IPS-11a (cell line): ENCODE data around the gene ZNF407.

Source experiments
- H3K4me3 ChIP-seq: one replicate; pipeline ENCODE4 v1.5.1; 2013; ENCODE audit warnings: low read depth, low read length, control low read depth

Gene ZNF407

GRCh38 chr18:74587441-74587840, 10.2 kb upstream of the ZNF407 start:
- no peak overlapping the region for H3K4me3 ChIP-seq

DNA sequence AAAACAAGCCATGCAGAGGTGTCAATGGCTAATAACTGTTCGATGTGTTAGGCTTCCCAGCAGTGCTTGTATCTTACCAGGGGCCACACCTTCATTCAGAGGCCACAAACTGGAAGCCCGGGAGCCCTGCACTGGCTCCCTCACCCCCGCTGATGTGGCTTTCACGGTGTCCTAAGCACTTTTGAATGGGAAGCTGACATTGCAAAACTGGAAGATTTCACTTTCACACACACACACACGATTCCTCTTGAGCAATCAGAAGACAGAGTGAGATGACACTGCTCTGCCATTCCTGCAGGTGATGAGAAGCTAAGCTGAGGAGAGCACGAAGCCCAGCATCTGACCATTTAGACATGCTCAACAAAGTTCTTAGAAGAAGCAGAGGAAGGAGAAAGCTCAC, 8.6 kb upstream of the ZNF407 start:
- no peak overlapping the region for H3K4me3 ChIP-seq

- H3K4me3 ChIP-seq, result no peak overlapping the region
Observed at GRCh38 chr18:74589811-74590210, 7.9 kb upstream of the ZNF407 start.

GRCh38 chr18:74590671-74591070, 7.0 kb upstream of the ZNF407 start:
- H3K4me3 ChIP-seq, result no peak overlapping the region

DNA sequence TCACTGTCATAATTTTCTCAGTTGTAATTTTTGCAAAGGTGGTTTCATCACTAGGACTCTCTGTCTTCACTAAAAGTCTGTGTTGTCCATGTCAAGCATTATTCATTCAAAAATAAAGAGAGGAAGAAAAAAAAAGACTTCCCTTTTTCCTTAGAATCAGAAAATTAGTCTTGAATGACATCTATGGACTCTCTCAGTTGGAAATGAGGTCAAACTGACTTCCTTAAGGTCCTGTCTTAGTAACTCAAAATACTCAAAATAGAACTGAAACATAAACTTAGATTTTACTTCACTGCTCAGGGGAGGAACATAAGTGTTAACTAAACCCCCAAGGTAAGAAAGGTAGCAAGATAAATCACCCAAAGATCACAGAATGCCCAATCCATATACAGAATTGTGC, 2.2 kb upstream of the ZNF407 start:
- H3K4me3 ChIP-seq, result no peak overlapping the region

DNA sequence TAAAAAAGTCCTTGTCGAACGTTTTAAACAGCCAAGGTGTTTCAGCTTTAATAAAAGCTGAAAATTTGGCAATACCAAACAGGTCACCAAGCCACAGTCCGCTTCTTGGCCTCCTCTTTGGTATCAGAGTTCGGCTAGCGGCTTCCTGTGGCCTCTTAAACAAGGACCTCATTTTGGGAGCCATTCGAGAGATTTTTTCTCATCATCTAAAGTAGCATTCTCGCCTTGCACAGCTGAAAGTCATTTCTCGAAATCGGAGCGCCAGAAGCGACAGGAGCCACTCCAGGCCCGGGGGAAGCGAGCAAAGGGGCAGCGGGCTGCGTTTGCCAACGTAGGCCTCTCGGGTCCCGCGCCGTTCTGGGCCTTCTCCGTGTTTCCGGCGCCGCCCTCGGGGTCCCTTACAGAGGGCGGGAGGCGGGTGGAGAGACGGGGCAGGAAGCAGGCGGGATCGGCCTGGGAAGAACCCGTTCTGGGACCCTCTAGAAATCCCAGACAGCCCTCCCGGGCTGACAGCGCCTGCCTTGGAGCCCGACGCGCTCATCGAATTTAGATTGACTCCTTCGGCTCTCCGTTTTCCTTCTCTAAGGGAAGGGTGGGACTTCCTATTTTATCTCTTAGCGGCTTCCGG, 522 bp upstream of the ZNF407 start:
- peak overlapping the region; percentile 86 for H3K4me3 ChIP-seq

GRCh38 chr18:74598350-74599001, 806 bp downstream of the ZNF407 start:
- H3K4me3 ChIP-seq, result peak overlapping the region; percentile 86

DNA sequence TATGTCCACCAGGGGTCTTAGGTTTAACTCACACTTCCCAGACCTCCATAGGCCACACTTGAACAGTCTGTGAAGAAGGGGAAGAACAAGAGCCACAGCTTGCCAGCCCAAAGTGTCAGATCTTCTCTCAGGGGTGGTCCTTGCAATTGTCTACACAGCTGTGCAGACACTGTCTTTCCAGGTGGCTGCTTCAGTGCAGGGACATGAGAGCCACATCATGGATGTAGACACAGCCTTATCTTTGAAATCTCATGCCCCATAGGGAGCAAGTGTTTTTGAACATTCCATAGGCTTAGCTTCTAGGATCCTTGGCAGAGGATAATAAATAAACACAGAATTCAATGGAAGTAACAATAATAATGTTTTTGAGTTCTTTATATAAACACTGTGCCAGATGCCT, 6.7 kb downstream of the ZNF407 start:
- H3K4me3 ChIP-seq, result no peak overlapping the region

DNA sequence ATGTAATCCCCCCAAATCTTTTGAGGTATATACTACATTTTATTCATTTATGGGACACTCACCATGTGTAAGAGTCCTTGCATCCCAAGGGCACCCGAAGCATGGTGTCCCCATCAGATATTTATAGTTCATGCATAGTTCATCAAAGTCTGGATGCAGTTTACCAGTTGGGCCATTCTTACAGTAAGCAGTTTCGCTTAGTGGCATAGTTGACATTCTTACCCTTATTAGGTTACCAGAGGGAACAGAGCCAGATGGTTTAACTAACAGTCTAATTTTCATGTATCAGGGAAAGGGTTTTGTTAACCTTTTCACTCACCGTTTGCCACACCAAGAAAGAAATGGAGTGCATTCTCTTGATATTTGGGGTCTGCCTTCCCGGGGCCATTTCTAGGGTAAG, 7.1 kb downstream of the ZNF407 start:
- no peak overlapping the region for H3K4me3 ChIP-seq

DNA sequence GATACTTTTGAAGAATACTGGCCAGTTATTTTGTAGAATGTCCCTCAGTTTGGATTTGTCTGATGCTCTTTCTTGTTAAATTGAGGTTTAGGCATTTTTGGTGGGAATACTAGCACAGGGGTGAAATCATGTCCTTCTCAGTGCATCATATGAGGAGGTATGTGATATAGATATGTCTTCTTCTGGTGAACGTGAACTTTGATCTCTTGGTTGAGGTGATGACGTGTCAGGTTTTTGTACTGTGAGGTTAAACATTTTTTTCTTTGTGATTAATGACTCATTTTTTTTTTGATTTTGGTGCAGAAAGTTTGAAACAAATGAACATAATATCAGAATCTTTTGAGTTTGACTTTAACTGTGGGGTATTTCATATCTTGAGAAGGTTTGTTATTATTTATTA, 11.0 kb downstream of the ZNF407 start:
- no peak overlapping the region for H3K4me3 ChIP-seq

DNA sequence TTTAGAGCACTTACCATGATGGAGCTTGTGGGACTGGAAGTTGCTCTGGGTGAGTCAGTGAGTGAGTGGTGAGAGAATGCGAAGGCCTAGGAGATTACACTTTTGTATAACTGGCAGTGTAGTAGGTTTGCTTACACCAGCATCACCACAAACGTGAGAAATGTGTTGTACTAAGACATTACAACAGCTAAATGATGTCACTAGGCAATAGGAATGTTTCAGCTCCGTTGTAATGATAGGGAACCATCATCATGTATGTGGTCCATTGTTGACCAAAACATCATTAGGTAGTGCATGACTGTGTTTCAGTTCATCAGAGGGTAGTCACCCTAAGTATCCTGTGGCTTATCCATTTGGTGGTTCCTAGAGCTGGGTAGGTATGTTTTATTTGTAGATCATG, 11.9 kb downstream of the ZNF407 start:
- no peak overlapping the region for H3K4me3 ChIP-seq

DNA sequence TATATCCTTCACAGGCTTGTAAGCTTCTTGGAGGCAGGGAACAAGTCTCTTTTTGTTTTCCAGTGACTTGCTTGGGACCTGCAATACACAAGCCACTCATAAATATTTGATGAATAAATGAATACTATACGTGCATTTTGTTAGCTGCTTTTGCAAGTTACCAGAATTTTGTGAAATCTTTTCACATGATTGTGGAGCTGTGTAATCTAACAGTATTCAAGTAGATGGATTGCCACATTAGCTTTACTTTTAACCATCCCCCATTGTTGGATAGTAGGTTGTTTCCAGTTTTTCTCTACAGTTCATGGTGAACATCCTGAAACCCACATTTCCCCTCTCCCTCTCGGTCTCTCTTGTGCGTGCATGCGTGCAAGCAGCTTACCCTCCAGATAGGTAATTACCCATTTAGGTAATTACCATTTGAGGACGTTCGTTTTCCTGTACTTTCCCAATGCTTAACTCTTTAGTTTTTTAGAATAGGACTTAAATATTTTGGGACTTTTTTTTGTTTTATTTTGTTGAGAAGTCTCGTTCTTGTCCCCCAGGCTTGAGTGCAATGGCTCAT, 12.5 kb downstream of the ZNF407 start:
- no peak overlapping the region for H3K4me3 ChIP-seq

DNA sequence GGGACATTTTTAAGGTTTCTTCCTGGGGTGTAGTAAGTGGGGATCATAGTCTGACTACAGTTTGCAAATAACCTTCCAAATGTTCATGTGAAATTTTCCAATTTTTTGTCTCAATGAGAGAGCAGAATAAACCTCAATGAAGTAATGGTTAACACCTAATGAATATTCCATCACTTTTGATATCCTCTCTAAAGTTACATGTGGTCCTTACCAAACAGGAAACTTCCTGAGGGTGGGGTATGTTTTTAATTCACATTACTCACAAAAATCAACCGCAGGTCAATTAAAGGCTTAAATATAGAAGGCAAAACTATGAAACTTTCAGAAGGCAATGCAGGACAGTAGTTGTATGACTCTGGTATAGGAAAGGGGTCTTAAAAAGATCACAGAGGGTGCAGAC, 13.2 kb downstream of the ZNF407 start:
- no peak overlapping the region for H3K4me3 ChIP-seq

DNA sequence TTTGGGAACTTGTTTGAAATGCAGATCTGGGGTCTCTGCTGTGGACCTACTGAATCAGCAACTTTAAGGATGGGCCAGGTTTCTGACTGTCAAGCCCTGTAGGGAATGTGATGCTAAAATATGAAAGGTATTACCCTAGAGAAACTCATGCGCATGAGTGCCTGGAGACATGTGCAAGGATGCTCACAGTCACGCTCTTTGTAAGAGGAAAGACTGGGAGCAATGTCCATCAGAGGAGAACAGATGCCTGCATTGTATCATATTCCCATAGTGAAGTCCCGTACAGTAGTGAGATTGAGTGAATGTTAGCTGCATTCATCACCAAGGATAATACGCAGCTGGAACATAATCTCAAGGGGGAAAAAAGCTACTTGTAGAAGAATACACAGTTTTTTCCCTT, 14.1 kb downstream of the ZNF407 start:
- no peak overlapping the region for H3K4me3 ChIP-seq

- H3K4me3 ChIP-seq, result no peak overlapping the region
Observed at GRCh38 chr18:74613381-74613780, 15.7 kb downstream of the ZNF407 start.

GRCh38 chr18:74616494-74616893, 18.8 kb downstream of the ZNF407 start:
- H3K4me3 ChIP-seq, result no peak overlapping the region

- no peak overlapping the region for H3K4me3 ChIP-seq
Observed at GRCh38 chr18:74617486-74617885, 19.8 kb downstream of the ZNF407 start.

DNA sequence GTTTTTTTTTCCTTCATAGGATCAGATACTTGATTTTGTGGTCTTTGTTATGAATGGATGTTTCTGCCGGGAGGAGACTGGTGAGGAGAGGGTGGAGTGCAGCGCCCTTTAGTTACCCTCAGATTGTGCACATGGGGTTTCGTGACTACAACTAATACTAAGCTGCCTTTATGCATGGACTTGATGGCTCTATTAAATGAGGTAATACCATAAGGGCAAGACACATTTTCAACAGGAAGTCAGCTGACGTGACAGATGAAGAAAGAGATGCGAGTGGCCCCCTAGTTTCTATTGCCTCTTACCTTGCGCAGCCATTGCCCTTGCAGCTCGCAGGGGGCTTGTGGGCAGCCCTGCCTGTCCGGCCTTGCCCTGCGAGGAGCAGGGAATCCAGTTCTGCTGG, 24.4 kb downstream of the ZNF407 start:
- no peak overlapping the region for H3K4me3 ChIP-seq

- H3K4me3 ChIP-seq, result no peak overlapping the region
Observed at GRCh38 chr18:74623047-74623816, 25.6 kb downstream of the ZNF407 start.

- H3K4me3 ChIP-seq, result no peak overlapping the region
Observed at GRCh38 chr18:74624466-74624865, 26.8 kb downstream of the ZNF407 start.

DNA sequence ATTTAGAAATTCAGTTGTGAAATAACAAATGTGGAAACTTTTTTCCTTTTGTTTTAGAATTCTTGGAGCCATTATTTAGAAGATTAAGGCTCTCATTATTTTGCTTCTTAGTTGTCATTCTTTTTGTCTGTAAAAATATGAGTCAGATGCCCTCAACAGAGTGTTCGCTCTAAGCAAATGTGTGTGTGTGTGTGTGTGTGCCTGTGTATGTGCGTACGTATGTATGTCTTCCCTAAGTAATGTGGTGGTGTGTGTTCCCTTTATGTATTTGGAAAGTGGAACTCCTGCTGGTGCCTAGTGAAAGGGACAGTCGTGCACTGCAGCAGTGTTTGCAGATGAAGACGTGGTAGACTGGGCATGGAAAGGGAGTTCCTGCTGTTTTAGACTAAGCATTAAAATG, 27.5 kb downstream of the ZNF407 start:
- no peak overlapping the region for H3K4me3 ChIP-seq
